ENCODE data around the gene DTX1. TPM values are rescaled to one million over a fixed set of nuclear protein-coding genes. Genes with fewer than 3 reads are reported as not detected.

DTX1 gene
- total RNA-seq, 2 donors from 2014 or later = 0.41 to 1.3 TPM

GRCh38 chr12:113071135-113072112, 14.9 kb downstream of the DTX1 start:
- TF ChIP-seq CTCF (IDR thresholded peaks at IDR 0.05) = no peak
- no peak for DNase-seq (ENCODE audit: low spot score)
- no peaks in the 10 kb centered on the region for H3K36me3 ChIP-seq
- H3K27ac ChIP-seq = no peak overlapping the region
- no peaks in the 10 kb centered on the region for H3K4me1 ChIP-seq (ENCODE audit: control insufficient read depth in 1 of 2, low read depth in 2 of 2)
- H3K9me3 ChIP-seq = no peaks in the 10 kb centered on the region
- no peak for ATAC-seq (ENCODE audit: insufficient number of reproducible peaks, low FRiP score, low read depth)
- no peaks in the 10 kb centered on the region for H3K27me3 ChIP-seq (replicated peaks; ENCODE audit: insufficient read depth)
- H3K4me3 ChIP-seq = no peak overlapping the region

DNA sequence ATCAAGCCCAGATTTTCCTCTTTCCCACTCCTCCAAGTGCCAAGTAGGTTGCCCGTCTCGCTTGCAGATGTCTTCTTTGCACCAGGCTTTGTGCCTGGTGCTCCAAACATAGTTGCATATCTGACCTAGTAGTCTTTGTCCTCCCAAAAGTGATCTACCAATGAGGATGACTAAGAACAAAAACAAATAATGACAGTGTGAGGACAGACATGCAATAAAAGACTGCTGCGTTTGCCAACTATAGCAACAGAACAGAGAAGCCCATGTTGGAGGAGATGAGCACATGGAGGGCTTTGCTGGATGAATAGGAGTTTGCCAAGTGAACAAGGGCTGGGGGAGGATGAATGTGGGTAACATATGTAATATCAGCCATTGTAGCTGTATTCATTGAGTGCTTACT, 15.6 kb downstream of the DTX1 start:
- Histone ChIP-seq H3K27ac (no peak overlapping the region), H3K36me3 (no peaks in the 10 kb centered on the region), H3K27me3 (replicated peaks; ENCODE audit: insufficient read depth) (no peaks in the 10 kb centered on the region), H3K4me3 (no peak overlapping the region), H3K4me1 (ENCODE audit: control insufficient read depth in 1 of 2, low read depth in 2 of 2) (no peaks in the 10 kb centered on the region), H3K9me3 (no peaks in the 10 kb centered on the region)
- ATAC-seq (ENCODE audit: insufficient number of reproducible peaks, low FRiP score, low read depth) (no peak), DNase-seq (ENCODE audit: low spot score) (no peak)
- no peak for TF ChIP-seq CTCF (IDR thresholded peaks at IDR 0.05)

GRCh38 chr12:113073586-113073985, 17.1 kb downstream of the DTX1 start:
- H3K27me3 ChIP-seq (replicated peaks; ENCODE audit: insufficient read depth) = no peaks in the 10 kb centered on the region
- no peaks in the 10 kb centered on the region for H3K4me1 ChIP-seq (ENCODE audit: control insufficient read depth in 1 of 2, low read depth in 2 of 2)
- H3K9me3 ChIP-seq = no peaks in the 10 kb centered on the region
- ATAC-seq (ENCODE audit: insufficient number of reproducible peaks, low FRiP score, low read depth) (no peak), DNase-seq (ENCODE audit: low spot score) (no peak)
- H3K36me3 ChIP-seq = no peaks in the 10 kb centered on the region
- no peak overlapping the region for H3K27ac ChIP-seq
- TF ChIP-seq CTCF (IDR thresholded peaks at IDR 0.05) = no peak
- H3K4me3 ChIP-seq = no peak overlapping the region

- no peaks in the 10 kb centered on the region for H3K9me3 ChIP-seq
- no peak overlapping the region for H3K27ac ChIP-seq
- no peak for TF ChIP-seq CTCF (IDR thresholded peaks at IDR 0.05)
- ATAC-seq (ENCODE audit: insufficient number of reproducible peaks, low FRiP score, low read depth) (no peak), DNase-seq (ENCODE audit: low spot score) (no peak)
- H3K4me1 ChIP-seq (ENCODE audit: control insufficient read depth in 1 of 2, low read depth in 2 of 2) = no peaks in the 10 kb centered on the region
- no peaks in the 10 kb centered on the region for H3K36me3 ChIP-seq
- H3K27me3 ChIP-seq (replicated peaks; ENCODE audit: insufficient read depth) = no peaks in the 10 kb centered on the region
- H3K4me3 ChIP-seq = no peak overlapping the region
These were observed 18.7 kb downstream of the DTX1 start for GRCh38 chr12:113075137-113075683.

- H3K27me3 ChIP-seq (replicated peaks; ENCODE audit: insufficient read depth) = no peaks in the 10 kb centered on the region
- no peak for DNase-seq (ENCODE audit: low spot score)
- ATAC-seq (ENCODE audit: insufficient number of reproducible peaks, low FRiP score, low read depth) = no peak
These were observed 20.7 kb downstream of the DTX1 start for GRCh38 chr12:113077057-113077858.

More at GRCh38 chr12:113077057-113077858, 20.7 kb downstream of the DTX1 start:
- no peak for TF ChIP-seq CTCF (IDR thresholded peaks at IDR 0.05)
- Histone ChIP-seq H3K27ac (no peak overlapping the region), H3K9me3 (no peaks in the 10 kb centered on the region), H3K36me3 (no peaks in the 10 kb centered on the region), H3K4me3 (no peak overlapping the region), H3K4me1 (ENCODE audit: control insufficient read depth in 1 of 2, low read depth in 2 of 2) (no peaks in the 10 kb centered on the region)

All from thoracic aorta (tissue), 2 donors.